ENCODE measurements around the gene MOB3B.

The MOB3B gene

DNA sequence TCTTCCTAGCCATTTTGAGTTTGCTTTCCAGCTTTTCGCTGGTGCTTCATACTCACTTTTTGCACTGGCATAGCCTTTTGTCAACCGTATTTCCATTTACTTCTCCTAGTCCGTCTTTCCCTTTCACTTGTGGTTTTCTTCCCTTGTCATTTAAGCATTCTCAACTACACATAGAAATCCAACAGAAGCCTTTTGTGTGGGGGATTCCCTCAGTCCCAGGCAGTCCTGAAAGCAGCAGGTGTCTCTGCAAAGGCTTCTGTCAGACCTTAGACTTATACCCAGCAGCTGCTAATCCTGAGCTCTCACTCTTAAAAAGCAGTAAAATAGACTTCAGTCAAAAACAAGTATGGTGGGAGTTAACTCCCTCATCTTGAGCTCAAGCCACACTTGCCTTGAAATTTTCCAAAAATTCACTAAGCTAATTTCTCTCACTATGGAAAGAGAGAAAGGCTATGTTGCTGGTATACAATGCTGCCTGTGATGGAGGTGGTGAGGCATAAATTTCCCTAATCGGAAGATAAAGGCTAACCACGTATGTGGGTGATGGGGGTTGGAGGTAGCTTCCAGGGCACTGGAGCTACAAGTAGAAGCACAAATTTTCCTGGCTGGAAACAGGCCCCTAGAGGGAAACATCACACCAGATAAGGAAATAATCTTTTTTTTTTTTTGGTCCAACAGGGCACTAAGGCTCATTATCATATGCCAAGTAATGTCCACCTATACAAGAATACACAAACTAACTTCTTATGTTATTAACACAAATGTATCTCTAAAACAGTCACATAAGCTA lies 40.3 kb downstream of the MOB3B start:
- H3K27ac ChIP-seq (ENCODE audit: low read length), result peak overlapping the region; percentile 52

DNA sequence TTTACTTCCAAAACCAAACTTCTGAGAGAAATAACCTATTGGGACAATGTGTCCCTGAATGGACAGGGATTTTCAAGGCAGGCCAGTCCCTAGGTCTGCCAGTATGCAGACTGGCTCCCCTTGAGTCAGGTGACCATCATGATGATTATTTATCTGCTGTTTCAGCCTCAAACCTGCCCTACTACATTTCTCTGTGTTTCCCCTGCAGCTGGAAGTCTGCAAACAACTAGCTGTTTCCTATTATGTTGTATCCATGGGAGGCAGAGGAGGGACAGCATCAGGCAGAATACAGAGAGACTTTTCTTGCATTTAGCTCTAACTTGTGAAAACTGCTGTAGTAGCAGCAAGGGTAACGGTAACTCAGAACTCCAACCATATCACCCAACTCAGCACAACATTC lies 41.7 kb downstream of the MOB3B start:
- no peaks in the 10 kb centered on the region for H3K27me3 ChIP-seq (ENCODE audit: control insufficient read depth, insufficient read depth, low read length)
- no peaks in the 10 kb centered on the region for H3K36me3 ChIP-seq (ENCODE audit: control insufficient read depth, low read depth, low read length)
- no peak overlapping the region for H3K9ac ChIP-seq (ENCODE audit: low read length)
- peak overlapping the region; percentile 52 for H3K27ac ChIP-seq (ENCODE audit: low read length)
- peaks cover 35% of the 10 kb centered on the region for H3K4me1 ChIP-seq (ENCODE audit: control insufficient read depth, low read depth, low read length)
- no peak overlapping the region for H3K4me3 ChIP-seq (ENCODE audit: low read length)
- no peaks in the 10 kb centered on the region for H3K9me3 ChIP-seq (ENCODE audit: control insufficient read depth, low read depth, low read length)

More for the DNA sequence above, 40.3 kb downstream of the MOB3B start:
- H3K36me3 ChIP-seq (ENCODE audit: control insufficient read depth, low read depth, low read length), result no peaks in the 10 kb centered on the region
- peaks cover 35% of the 10 kb centered on the region for H3K4me1 ChIP-seq (ENCODE audit: control insufficient read depth, low read depth, low read length)
- H3K9me3 ChIP-seq (ENCODE audit: control insufficient read depth, low read depth, low read length), result no peaks in the 10 kb centered on the region
- H3K27me3 ChIP-seq (ENCODE audit: control insufficient read depth, insufficient read depth, low read length), result no peaks in the 10 kb centered on the region
- H3K4me3 ChIP-seq (ENCODE audit: low read length), result peak overlapping the region; percentile 13
- no peak overlapping the region for H3K9ac ChIP-seq (ENCODE audit: low read length)

DNA sequence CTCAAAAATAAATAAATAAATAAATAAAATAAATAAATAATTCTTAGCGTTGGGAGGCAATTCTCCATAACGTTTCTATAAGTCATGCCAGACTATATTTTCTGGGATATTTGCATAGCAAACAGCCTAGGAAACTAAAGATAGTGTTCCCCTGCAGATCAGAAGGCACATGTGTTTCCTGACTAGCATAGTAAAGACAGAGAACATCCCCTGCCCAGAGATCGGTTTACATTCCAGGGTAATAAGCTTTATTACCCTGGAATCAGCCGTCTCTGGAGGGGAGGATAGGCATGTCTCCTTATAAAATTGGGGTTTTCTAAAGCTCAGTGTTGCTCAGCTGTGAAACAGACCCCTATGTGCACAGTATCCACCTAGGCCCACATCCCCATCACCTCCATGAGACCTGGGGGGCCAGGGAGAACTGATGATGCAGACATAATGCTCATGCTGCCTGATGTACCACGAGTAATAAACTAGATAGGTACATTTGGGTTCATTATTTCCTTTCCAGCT lies 42.4 kb downstream of the MOB3B start:
- Histone ChIP-seq H3K36me3 (ENCODE audit: control insufficient read depth, low read depth, low read length) (no peaks in the 10 kb centered on the region), H3K9ac (ENCODE audit: low read length) (no peak overlapping the region), H3K4me3 (ENCODE audit: low read length) (no peak overlapping the region), H3K9me3 (ENCODE audit: control insufficient read depth, low read depth, low read length) (no peaks in the 10 kb centered on the region), H3K27me3 (ENCODE audit: control insufficient read depth, insufficient read depth, low read length) (no peaks in the 10 kb centered on the region), H3K4me1 (ENCODE audit: control insufficient read depth, low read depth, low read length) (peaks cover 35% of the 10 kb centered on the region), H3K27ac (ENCODE audit: low read length) (no peak overlapping the region)

GRCh38 chr9:27485158-27485557 lies 44.5 kb downstream of the MOB3B start:
- no peak overlapping the region for H3K9ac ChIP-seq (ENCODE audit: low read length)
- peaks cover 27% of the 10 kb centered on the region for H3K4me1 ChIP-seq (ENCODE audit: control insufficient read depth, low read depth, low read length)
- H3K9me3 ChIP-seq (ENCODE audit: control insufficient read depth, low read depth, low read length), result no peaks in the 10 kb centered on the region
- H3K36me3 ChIP-seq (ENCODE audit: control insufficient read depth, low read depth, low read length), result no peaks in the 10 kb centered on the region
- no peaks in the 10 kb centered on the region for H3K27me3 ChIP-seq (ENCODE audit: control insufficient read depth, insufficient read depth, low read length)
- H3K27ac ChIP-seq (ENCODE audit: low read length), result no peak overlapping the region
- H3K4me3 ChIP-seq (ENCODE audit: low read length), result no peak overlapping the region

DNA sequence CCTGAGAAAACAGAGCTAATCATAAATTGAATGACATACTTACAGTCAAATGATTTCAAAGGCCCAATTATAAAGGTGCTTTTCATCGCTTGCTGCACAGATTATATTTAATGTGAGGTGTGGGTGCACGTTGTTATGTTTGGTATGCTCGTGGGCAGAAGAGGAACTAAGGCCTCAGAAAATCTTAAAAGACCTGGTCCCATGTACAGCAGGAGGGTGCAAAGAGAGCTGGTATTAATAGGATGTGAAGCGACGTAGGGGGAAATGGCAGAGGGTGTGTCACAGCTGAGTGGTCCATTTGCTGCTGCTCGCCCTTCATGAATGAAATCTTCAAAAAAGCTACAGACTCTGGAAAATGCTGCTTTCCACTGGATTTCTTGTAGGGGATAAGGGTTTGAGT lies 46.0 kb downstream of the MOB3B start:
- Histone ChIP-seq H3K9ac (ENCODE audit: low read length) (no peak overlapping the region), H3K4me1 (ENCODE audit: control insufficient read depth, low read depth, low read length) (peaks cover 13% of the 10 kb centered on the region), H3K27ac (ENCODE audit: low read length) (no peak overlapping the region), H3K4me3 (ENCODE audit: low read length) (no peak overlapping the region), H3K9me3 (ENCODE audit: control insufficient read depth, low read depth, low read length) (peaks cover 10% of the 10 kb centered on the region), H3K27me3 (ENCODE audit: control insufficient read depth, insufficient read depth, low read length) (no peaks in the 10 kb centered on the region), H3K36me3 (ENCODE audit: control insufficient read depth, low read depth, low read length) (no peaks in the 10 kb centered on the region)

GRCh38 chr9:27482709-27483108 lies 46.9 kb downstream of the MOB3B start:
- H3K4me1 ChIP-seq (ENCODE audit: control insufficient read depth, low read depth, low read length), result peaks cover 7% of the 10 kb centered on the region
- peaks cover 11% of the 10 kb centered on the region for H3K9me3 ChIP-seq (ENCODE audit: control insufficient read depth, low read depth, low read length)
- no peaks in the 10 kb centered on the region for H3K36me3 ChIP-seq (ENCODE audit: control insufficient read depth, low read depth, low read length)
- H3K4me3 ChIP-seq (ENCODE audit: low read length), result no peak overlapping the region
- H3K9ac ChIP-seq (ENCODE audit: low read length), result no peak overlapping the region
- no peaks in the 10 kb centered on the region for H3K27me3 ChIP-seq (ENCODE audit: control insufficient read depth, insufficient read depth, low read length)
- no peak overlapping the region for H3K27ac ChIP-seq (ENCODE audit: low read length)

DNA sequence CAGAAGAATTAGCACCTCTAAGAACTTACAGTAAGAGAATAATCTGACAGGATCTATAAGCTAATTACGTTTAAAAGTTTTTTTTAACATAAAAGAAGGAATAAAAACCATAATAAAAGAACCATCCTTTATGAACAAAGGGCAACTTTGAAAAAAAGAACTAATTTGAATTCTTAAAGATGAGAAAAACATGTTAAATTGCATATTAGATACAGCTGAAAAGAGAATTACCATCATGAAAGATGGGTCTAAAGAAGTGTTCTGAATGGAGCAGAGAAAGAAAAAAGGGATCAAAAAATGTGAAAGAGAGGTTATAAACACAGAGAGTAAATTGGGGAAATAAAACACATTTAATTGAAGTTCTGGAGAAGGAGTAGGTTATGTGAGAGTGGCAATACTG lies 51.3 kb downstream of the MOB3B start:
- H3K36me3 ChIP-seq (ENCODE audit: control insufficient read depth, low read depth, low read length), result no peaks in the 10 kb centered on the region
- H3K27ac ChIP-seq (ENCODE audit: low read length), result no peak overlapping the region
- H3K9ac ChIP-seq (ENCODE audit: low read length), result no peak overlapping the region
- H3K4me3 ChIP-seq (ENCODE audit: low read length), result no peak overlapping the region
- H3K27me3 ChIP-seq (ENCODE audit: control insufficient read depth, insufficient read depth, low read length), result no peaks in the 10 kb centered on the region
- no peaks in the 10 kb centered on the region for H3K4me1 ChIP-seq (ENCODE audit: control insufficient read depth, low read depth, low read length)
- peaks cover 11% of the 10 kb centered on the region for H3K9me3 ChIP-seq (ENCODE audit: control insufficient read depth, low read depth, low read length)

- H3K4me1 ChIP-seq (ENCODE audit: control insufficient read depth, low read depth, low read length), result peaks cover 6% of the 10 kb centered on the region
- peaks cover 11% of the 10 kb centered on the region for H3K9me3 ChIP-seq (ENCODE audit: control insufficient read depth, low read depth, low read length)
- no peaks in the 10 kb centered on the region for H3K36me3 ChIP-seq (ENCODE audit: control insufficient read depth, low read depth, low read length)
- H3K27me3 ChIP-seq (ENCODE audit: control insufficient read depth, insufficient read depth, low read length), result no peaks in the 10 kb centered on the region
- H3K4me3 ChIP-seq (ENCODE audit: low read length), result no peak overlapping the region
- no peak overlapping the region for H3K27ac ChIP-seq (ENCODE audit: low read length)
- no peak overlapping the region for H3K9ac ChIP-seq (ENCODE audit: low read length)
Measured at GRCh38 chr9:27476870-27477515, 52.6 kb downstream of the MOB3B start.

DNA sequence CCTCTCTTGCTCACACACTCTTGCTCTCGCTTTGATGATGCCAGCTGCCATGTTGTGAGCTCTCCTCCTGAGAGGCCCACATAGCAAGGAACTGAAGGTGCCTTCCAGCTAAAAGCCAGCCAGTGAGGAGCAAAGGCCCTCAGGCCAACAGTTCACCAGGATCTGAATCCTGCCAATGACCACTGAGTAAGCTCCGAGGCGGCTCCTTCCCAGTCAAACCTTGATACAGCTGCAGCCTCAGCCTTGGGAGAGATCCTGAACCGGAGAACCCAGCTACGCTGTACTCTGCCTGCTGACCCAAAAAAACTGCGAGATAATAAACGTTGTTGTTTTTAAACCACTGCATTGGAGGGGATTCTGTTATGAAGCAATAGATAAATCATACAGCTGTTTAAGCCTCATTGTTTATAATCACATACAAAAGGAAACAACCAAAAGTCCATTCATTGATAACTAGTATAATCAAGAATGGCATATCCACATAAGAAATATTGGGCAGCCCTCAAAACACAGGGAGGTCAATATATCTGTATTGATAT lies 54.5 kb downstream of the MOB3B start:
- H3K27me3 ChIP-seq (ENCODE audit: control insufficient read depth, insufficient read depth, low read length), result no peaks in the 10 kb centered on the region
- H3K36me3 ChIP-seq (ENCODE audit: control insufficient read depth, low read depth, low read length), result no peaks in the 10 kb centered on the region
- no peak overlapping the region for H3K9ac ChIP-seq (ENCODE audit: low read length)
- no peak overlapping the region for H3K4me3 ChIP-seq (ENCODE audit: low read length)
- H3K27ac ChIP-seq (ENCODE audit: low read length), result no peak overlapping the region
- peaks cover 11% of the 10 kb centered on the region for H3K9me3 ChIP-seq (ENCODE audit: control insufficient read depth, low read depth, low read length)
- peaks cover 15% of the 10 kb centered on the region for H3K4me1 ChIP-seq (ENCODE audit: control insufficient read depth, low read depth, low read length)

GRCh38 chr9:27474305-27474704 lies 55.3 kb downstream of the MOB3B start:
- Histone ChIP-seq H3K9me3 (ENCODE audit: control insufficient read depth, low read depth, low read length) (peaks cover 8% of the 10 kb centered on the region), H3K9ac (ENCODE audit: low read length) (no peak overlapping the region), H3K4me1 (ENCODE audit: control insufficient read depth, low read depth, low read length) (peaks cover 15% of the 10 kb centered on the region), H3K27me3 (ENCODE audit: control insufficient read depth, insufficient read depth, low read length) (no peaks in the 10 kb centered on the region), H3K27ac (ENCODE audit: low read length) (no peak overlapping the region), H3K4me3 (ENCODE audit: low read length) (no peak overlapping the region), H3K36me3 (ENCODE audit: control insufficient read depth, low read depth, low read length) (no peaks in the 10 kb centered on the region)

DNA sequence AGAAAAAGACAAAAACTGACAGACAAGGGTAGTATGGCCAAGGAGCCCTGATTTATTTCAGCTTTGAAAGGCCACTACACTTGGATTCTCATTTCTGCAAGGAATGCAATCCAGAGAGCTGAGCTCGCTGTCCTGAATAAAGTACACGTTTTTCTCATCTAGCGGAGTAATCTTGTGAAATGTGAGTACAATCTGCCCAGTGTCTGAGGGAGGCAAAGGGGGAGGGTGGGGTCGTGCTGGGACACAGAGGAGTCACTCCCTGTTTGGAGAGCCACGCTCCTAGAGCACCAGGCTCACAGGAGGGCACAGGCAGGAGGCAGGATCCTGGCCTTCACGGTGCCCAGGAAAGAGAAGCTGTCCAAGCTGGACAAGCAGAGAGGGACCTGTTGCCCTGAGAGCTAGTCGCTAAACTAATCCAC lies 56.5 kb downstream of the MOB3B start:
- Histone ChIP-seq H3K27ac (ENCODE audit: low read length) (no peak overlapping the region), H3K27me3 (ENCODE audit: control insufficient read depth, insufficient read depth, low read length) (no peaks in the 10 kb centered on the region), H3K36me3 (ENCODE audit: control insufficient read depth, low read depth, low read length) (no peaks in the 10 kb centered on the region), H3K4me1 (ENCODE audit: control insufficient read depth, low read depth, low read length) (peaks cover 15% of the 10 kb centered on the region), H3K4me3 (ENCODE audit: low read length) (no peak overlapping the region), H3K9me3 (ENCODE audit: control insufficient read depth, low read depth, low read length) (no peaks in the 10 kb centered on the region), H3K9ac (ENCODE audit: low read length) (no peak overlapping the region)
